GM12865 (cell line): ENCODE data around the gene PWWP2B.

Experiments used
- DNase-seq: peaks from one replicate; pipeline ENCODE4 v3.0.0; 2010; ENCODE audit warnings: low read depth
- H3K4me3 ChIP-seq: 2 replicates; pipeline ENCODE4 v1.5.1; 2011; ENCODE audit warnings: mild to moderate bottlenecking, low read depth, low read length, control low read depth
- CTCF ChIP-seq: IDR thresholded peaks from 2 replicates; pipeline ENCODE4 v1.5.1; 2011; ENCODE audit warnings: low read length, control low read depth, low read depth, inconsistent platforms; ENCODE audit not compliant: insufficient read depth; ENCODE audit errors: missing control alignments

PWWP2B gene

DNA sequence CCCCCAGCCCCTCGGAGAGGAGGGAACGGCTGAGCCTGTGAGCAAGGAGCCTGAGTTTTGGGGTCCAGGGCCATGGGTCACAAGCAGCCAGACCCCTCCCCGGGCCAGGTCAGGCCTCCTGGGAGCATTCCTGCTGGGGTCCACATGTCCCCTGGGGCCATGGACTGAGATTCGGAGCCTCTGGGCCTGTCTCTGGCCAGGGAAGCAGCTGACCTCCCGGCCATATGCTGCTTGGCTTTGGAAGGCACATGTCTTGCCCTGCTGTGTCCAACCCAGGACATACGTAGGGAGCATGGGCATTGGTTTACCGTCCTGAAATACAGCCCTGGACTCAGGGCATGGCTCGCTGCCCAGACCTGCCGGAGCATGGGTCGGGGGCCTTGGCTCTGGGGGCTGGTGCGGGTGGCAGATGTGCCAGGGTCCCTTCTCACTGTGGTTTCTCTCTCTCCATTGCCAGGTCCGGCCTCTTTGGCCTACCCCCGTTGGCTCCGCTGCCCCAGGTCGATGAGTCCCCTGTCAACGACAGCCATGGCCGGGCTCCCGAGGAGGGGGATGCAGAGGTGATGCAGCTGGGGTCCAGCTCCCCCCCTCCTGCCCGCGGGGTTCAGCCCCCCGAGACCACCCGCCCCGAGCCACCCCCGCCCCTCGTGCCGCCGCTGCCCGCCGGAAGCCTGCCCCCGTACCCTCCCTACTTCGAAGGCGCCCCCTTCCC is 7.3 kb downstream of the PWWP2B start:
- no peak for DNase-seq
- no peak overlapping the region for H3K4me3 ChIP-seq
- no peak for TF ChIP-seq CTCF

DNA sequence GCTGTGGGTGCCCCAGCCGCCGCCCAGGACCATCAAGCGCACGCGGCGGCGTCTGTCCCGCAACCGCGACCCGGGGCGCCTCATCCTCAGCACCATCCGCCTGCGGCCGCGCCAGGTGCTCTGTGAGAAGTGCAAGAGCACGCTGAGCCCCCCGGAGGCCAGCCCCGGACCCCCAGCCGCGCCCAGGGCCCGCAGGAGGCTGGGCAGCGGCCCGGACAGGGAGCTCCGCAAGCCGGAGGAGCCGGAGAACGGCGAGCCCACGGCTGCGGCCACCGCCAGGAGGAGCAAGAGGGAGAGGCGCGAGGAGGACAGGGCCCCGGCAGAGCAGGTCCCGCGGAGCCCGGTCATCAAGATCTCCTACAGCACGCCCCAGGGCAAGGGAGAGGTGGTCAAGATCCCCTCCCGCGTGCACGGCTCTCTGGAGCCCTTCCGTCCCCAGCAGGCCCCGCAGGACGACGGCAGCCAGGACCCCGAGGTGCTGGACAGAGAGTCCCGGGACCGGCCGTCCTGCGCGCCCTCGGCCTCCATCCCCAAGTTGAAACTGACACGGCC is 8.0 kb downstream of the PWWP2B start:
- no peak overlapping the region for H3K4me3 ChIP-seq
- TF ChIP-seq CTCF, result no peak
- no peak for DNase-seq

DNA sequence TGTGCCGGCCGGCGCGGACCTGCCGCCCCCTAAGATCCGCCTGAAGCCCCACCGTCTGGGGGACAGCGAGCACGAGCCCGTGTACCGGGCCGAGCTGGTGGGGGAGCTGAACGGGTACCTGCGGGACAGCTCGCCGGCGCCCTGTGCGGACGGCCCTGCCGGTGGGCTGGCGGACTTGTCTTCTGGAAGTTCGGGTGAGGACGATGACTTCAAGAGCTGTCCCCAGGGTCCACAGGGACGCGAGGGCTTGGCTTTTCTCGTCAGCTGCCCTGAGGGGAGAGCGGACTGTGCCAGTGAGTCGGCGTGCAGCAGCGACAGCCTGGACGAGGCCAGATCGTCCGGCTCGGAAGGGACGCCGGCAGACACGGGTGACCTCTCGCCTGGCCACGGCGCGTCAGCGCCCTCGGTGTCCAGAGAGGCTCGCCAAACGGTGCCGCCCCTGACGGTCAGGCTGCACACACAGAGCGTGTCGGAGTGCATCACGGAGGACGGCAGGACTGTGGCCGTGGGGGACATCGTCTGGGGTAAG is 8.5 kb downstream of the PWWP2B start:
- no peak overlapping the region for H3K4me3 ChIP-seq
- DNase-seq, result no peak
- no peak for TF ChIP-seq CTCF

DNA sequence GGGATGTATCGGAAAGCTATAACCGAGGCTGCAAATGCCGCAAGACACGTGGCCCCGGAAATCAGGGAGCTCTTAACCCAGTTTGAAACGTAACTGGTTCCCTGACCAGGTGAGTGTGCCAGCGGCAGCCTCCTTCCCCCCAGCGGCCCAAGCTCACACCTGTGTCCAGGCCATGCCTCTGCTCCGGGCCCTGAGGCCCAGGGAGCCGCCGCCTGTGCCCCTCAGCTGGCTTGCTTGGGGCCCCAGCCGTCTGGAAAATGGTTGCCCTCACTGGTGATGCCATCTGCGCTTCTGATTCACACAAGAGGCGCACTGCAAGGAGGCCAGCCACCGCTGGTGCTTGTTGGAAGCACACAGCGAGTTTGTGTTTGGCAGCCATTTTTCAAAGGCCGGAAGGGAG is 9.2 kb downstream of the PWWP2B start:
- H3K4me3 ChIP-seq, result no peak overlapping the region
- no peak for TF ChIP-seq CTCF
- no peak for DNase-seq

GRCh38 chr10:132406750-132407149 is 9.8 kb downstream of the PWWP2B start:
- H3K4me3 ChIP-seq, result no peak overlapping the region
- TF ChIP-seq CTCF, result no peak
- DNase-seq, result no peak

DNA sequence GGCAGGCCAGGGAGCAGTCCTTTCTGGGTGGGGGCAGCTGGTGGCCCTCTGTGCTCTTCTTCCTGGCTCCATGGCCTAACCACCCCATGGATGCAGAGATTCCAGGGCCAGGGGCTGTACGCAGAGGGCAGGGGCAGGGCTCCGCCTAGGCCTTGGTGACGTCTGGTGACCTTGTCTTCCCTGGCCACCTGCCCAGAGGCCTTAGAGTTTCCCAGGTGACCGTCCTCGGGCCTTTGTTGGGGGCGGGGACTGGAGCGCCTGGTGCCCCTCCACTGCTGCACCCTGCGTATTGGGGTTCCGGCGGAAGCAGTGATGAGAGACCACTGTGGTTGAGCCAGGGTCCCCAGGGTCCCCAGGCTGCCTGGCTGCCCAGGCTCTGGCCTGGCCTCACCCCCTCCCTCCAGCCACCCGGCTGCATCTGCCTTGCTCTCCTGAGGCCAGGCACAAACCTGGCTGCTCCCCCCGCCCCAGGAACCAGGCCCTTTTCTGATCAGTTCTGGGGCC is 10.3 kb downstream of the PWWP2B start:
- no peak overlapping the region for H3K4me3 ChIP-seq
- TF ChIP-seq CTCF, result no peak
- DNase-seq, result no peak

DNA sequence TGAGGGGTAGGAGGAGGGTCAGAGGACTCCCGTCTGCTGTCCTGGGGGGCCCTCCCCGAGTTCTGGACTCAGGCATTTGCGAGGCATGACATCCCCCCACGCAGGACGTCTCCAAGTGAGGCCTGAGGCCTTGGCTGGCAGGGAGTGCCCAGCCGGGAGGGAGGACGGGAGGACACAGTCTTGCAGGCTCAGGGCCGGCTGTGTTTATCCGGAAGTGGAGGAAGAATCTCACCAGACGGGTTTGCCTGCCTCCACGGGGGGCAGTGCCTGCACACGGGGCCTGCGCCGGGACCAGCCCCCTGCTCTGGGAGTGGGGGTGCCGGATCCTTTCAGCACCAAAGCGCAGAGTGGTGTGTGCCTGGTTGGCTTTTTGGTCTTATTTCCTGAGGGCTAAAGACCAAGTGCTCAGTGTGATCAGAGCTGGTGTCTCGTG is 10.9 kb downstream of the PWWP2B start:
- DNase-seq, result no peak
- TF ChIP-seq CTCF, result no peak
- no peak overlapping the region for H3K4me3 ChIP-seq
